Measurements from ENCODE around the gene CYTH1. TPM values are rescaled to one million over a fixed set of nuclear protein-coding genes. Genes with fewer than 3 reads are reported as not detected.

The CYTH1 gene
- total RNA-seq, 2 experiments from 2014 or later: 521 to 525 TPM

DNA sequence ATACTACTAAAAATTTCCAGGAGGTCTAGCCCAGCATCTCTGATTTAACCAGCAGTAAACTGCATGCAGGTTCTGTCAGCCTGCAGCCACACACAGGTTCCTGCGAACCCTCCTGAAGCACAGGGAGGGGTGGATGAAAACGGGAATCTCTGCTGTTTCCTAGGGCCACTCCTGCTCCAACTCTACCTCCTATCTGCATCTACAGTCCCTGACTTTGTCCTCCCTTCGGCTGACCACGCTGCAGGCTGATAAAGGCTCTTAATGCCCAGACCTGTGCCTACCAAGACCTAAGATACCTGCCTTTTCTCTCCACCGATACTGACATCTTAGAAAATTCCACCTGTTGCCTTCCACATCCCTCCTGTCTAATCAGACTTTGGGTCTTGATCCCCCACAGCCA, 50.2 kb downstream of the CYTH1 start:
- Mint-ChIP-seq H3K4me1 (ENCODE audit: low read depth) (peaks cover 86% of the 10 kb centered on the region), H3K27ac (peak overlapping the region; percentile 74), H3K9me3 (no peaks in the 10 kb centered on the region), H3K27me3 (no peaks in the 10 kb centered on the region), H3K4me3 (peak overlapping the region; percentile 73), H3K36me3 (ENCODE audit: low read depth) (peaks cover 53% of the 10 kb centered on the region)
- H3K9me3 ChIP-seq (ENCODE audit: control insufficient read depth in 1 of 2, insufficient read depth in 1 of 2, low read length in 2 of 2): no peaks in the 10 kb centered on the region
- DNase-seq (no peak), ATAC-seq (ENCODE audit: poor library complexity) (no peak)
- peaks cover 82% of the 10 kb centered on the region for H3K4me1 ChIP-seq (ENCODE audit: insufficient read depth, low read length)
- H3K36me3 ChIP-seq (ENCODE audit: insufficient read depth, low read length): peaks cover 11% of the 10 kb centered on the region
- intact Hi-C loops (cut with DNase I, micrococcal nuclease): no loop called here
- POLR2A ChIA-PET: no interaction called here
- H3K27ac ChIP-seq (ENCODE audit: low read depth in 1 of 2, low read length in 2 of 2): peak overlapping the region in 1 of 2 donors; percentile 9
- TF ChIP-seq CTCF (IDR thresholded peaks at IDR 0.05): no peak
- no peaks in the 10 kb centered on the region for H3K27me3 ChIP-seq (ENCODE audit: control insufficient read depth in 1 of 2, insufficient read depth in 2 of 2, low read length in 2 of 2)
- no peak overlapping the region for H3K4me3 ChIP-seq (ENCODE audit: low read length)
- CTCF ChIA-PET: no interaction called here

DNA sequence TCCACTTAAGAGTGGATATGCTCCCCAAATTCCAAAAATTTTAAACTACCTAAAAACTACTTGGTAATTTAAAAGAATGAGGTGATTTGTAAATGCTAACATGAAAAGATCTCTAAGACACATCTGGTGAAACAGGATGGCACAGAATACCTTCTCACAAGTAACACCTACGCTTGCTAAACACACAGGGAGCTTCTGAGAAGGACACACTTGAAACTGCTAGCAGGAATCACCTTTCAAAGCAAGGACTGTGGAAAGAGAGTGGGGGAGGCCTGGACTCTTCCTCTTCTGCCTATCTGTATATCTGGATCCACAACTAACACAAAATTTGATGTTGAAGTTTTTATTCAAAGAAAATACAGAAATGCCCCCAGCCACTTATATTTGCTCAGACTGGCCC, 52.4 kb downstream of the CYTH1 start:
- Mint-ChIP-seq H3K9me3 (no peaks in the 10 kb centered on the region), H3K27ac (peak overlapping the region; percentile 65), H3K27me3 (no peaks in the 10 kb centered on the region), H3K4me1 (ENCODE audit: low read depth) (peaks cover 86% of the 10 kb centered on the region), H3K36me3 (ENCODE audit: low read depth) (peaks cover 59% of the 10 kb centered on the region), H3K4me3 (peak overlapping the region; percentile 73)
- Histone ChIP-seq H3K4me3 (ENCODE audit: low read length) (no peak overlapping the region), H3K4me1 (ENCODE audit: insufficient read depth, low read length) (peaks cover 92% of the 10 kb centered on the region), H3K27me3 (ENCODE audit: control insufficient read depth in 1 of 2, insufficient read depth in 2 of 2, low read length in 2 of 2) (no peaks in the 10 kb centered on the region), H3K36me3 (ENCODE audit: insufficient read depth, low read length) (peaks cover 26% of the 10 kb centered on the region), H3K27ac (ENCODE audit: low read depth in 1 of 2, low read length in 2 of 2) (no peak overlapping the region), H3K9me3 (ENCODE audit: control insufficient read depth in 1 of 2, insufficient read depth in 1 of 2, low read length in 2 of 2) (no peaks in the 10 kb centered on the region)
- intact Hi-C loops (cut with DNase I, micrococcal nuclease): no loop called here
- ChIA-PET POLR2A (interaction anchor here (0.6 to 1.2 kb wide), 3 partner anchors 19 to 440 kb away, joined by 3 to 4 read pairs (median 3); no protein-coding TSS in a partner anchor), CTCF (interaction anchor here (1.3 kb wide), 1 partner anchor 21 kb away, joined by 3 read pairs; no protein-coding TSS in a partner anchor)
- no peak for TF ChIP-seq CTCF (IDR thresholded peaks at IDR 0.05)
- ATAC-seq (ENCODE audit: poor library complexity) (no peak), DNase-seq (no peak)

DNA sequence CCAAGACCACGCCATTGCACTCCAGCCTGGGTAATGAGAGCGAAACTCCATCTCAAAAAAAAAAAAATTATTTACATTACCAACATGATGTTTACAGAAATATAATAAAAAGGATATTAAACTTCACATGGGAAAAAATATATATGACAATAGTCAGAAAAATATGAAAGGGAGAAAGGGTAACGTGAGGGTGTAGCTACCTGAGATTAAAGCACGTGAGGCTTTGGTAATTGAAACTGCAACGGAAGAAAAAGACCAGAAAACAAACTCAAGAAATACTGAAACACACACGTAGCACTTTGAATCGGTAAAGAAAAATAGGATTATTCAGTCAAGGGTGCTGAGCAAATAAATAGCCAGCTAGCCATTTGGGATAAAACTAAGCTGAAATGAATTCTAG, 53.6 kb downstream of the CYTH1 start:
- intact Hi-C loops (cut with DNase I, micrococcal nuclease): no loop called here
- H3K36me3 Mint-ChIP-seq (ENCODE audit: low read depth): peaks cover 68% of the 10 kb centered on the region
- TF ChIP-seq CTCF (IDR thresholded peaks at IDR 0.05): no peak

More for the DNA sequence above, 53.6 kb downstream of the CYTH1 start:
- Histone ChIP-seq H3K27ac (ENCODE audit: low read depth in 1 of 2, low read length in 2 of 2) (peak overlapping the region in 1 of 2 donors; percentile 4), H3K36me3 (ENCODE audit: insufficient read depth, low read length) (peaks cover 35% of the 10 kb centered on the region), H3K4me3 (ENCODE audit: low read length) (no peak overlapping the region), H3K9me3 (ENCODE audit: control insufficient read depth in 1 of 2, insufficient read depth in 1 of 2, low read length in 2 of 2) (no peaks in the 10 kb centered on the region), H3K4me1 (ENCODE audit: insufficient read depth, low read length) (peaks cover 92% of the 10 kb centered on the region), H3K27me3 (ENCODE audit: control insufficient read depth in 1 of 2, insufficient read depth in 2 of 2, low read length in 2 of 2) (no peaks in the 10 kb centered on the region)
- POLR2A ChIA-PET: interaction anchor here (0.6 to 1.2 kb wide), 15 partner anchors 8 to 112 kb away, joined by 3 to 6 read pairs (median 3); partner anchors contain the start of gene USP36
- no peaks in the 10 kb centered on the region for H3K27me3 Mint-ChIP-seq
- peak overlapping the region; percentile 36 for H3K4me3 Mint-ChIP-seq
- DNase-seq (no peak), ATAC-seq (ENCODE audit: poor library complexity) (no peak)
- H3K27ac Mint-ChIP-seq: peak overlapping the region; percentile 79
- CTCF ChIA-PET: interaction anchor here (1.3 kb wide), 1 partner anchor 20 kb away, joined by 3 read pairs; no protein-coding TSS in a partner anchor
- H3K9me3 Mint-ChIP-seq: no peaks in the 10 kb centered on the region
- peaks cover 92% of the 10 kb centered on the region for H3K4me1 Mint-ChIP-seq (ENCODE audit: low read depth)

Measured in CD4-positive, alpha-beta T cell (primary cell).